Measurements from ENCODE around the gene GPR37. TPM values are rescaled to one million over a fixed set of nuclear protein-coding genes. Genes with fewer than 3 reads are reported as not detected.

Gene GPR37
- total and polyA plus RNA-seq, 10 of the 15 experiments (the other 5 are each of a cell fraction or from before 2014, with no cell fraction given), result 0.02 TPM; not detected in 9

GRCh38 chr7:124724507-124725192 is 40.9 kb downstream of the GPR37 start:
- no peak overlapping the region for H2AFZ ChIP-seq (ENCODE audit: control insufficient read depth, low read depth, low read length)
- H3K36me3 ChIP-seq (ENCODE audit: control insufficient read depth in 2 of 2, insufficient read depth in 2 of 2, low read length in 1 of 2), result no peaks in the 10 kb centered on the region
- no TSS peak for BruUV-seq (replicated peaks)
- intact Hi-C loops (cut with micrococcal nuclease; ENCODE audit: unreplicated experiment) (no loop called here), in situ Hi-C loops (cut with MboI) (no loop called here)
- DNase-seq (ENCODE audit: low read depth, low spot score) (no peak), ATAC-seq (no peak), FAIRE-seq (no peak)
- no peak overlapping the region for H3K4me2 ChIP-seq (ENCODE audit: control insufficient read depth, insufficient read depth)
- POLR2A ChIA-PET, result no interaction called here
- H3K4me1 ChIP-seq (ENCODE audit: control insufficient read depth, insufficient read depth, low read length), result no peaks in the 10 kb centered on the region
- H3K4me3 ChIP-seq, result no peak overlapping the region
- no peak for TF ChIP-seq CBX3 (IDR thresholded peaks at IDR 0.05; ENCODE audit: borderline replicate concordance, low read depth)
- TF ChIP-seq YBX1 (IDR thresholded peaks at IDR 0.05), result no peak
- TF ChIP-seq SP1 (IDR thresholded peaks at IDR 0.05; ENCODE audit: low read depth, low read length), result no peak
- RAD21 ChIA-PET (ENCODE audit: unreplicated experiment), result no interaction called here
- CTCF ChIA-PET, result no interaction called here
- H3K27ac ChIP-seq (ENCODE audit: control insufficient read depth, insufficient read depth), result no peak overlapping the region
- H4K20me1 ChIP-seq (ENCODE audit: control insufficient read depth, insufficient read depth), result no peaks in the 10 kb centered on the region
- H3K9ac ChIP-seq (ENCODE audit: control insufficient read depth, insufficient read depth, low read length), result no peak overlapping the region
- H3K79me2 ChIP-seq (ENCODE audit: control insufficient read depth, insufficient read depth, low read length), result no peaks in the 10 kb centered on the region
- no peaks in the 10 kb centered on the region for H3K9me3 ChIP-seq (replicated peaks; ENCODE audit: control insufficient read depth, insufficient read depth, low read length)
- H3K27me3 ChIP-seq (replicated peaks in 1 of 2; ENCODE audit: control insufficient read depth in 2 of 2, insufficient read depth in 2 of 2, low read length in 1 of 2), result no peaks in the 10 kb centered on the region
- SMC1A ChIA-PET (ENCODE audit: uncharacterized antibody, unreplicated experiment), result no interaction called here
- 40% methylated on average over 4 of the region's 4 CpGs for WGBS (ENCODE audit: insufficient coverage, insufficient replicate concordance, low lambda C conversion rate, missing lambda C conversion rate)

GRCh38 chr7:124724079-124724478 is 41.5 kb downstream of the GPR37 start:
- intact Hi-C loops (cut with micrococcal nuclease; ENCODE audit: unreplicated experiment), result no loop called here
- CTCF ChIA-PET, result no interaction called here
- H3K36me3 ChIP-seq (ENCODE audit: control insufficient read depth in 2 of 2, insufficient read depth in 2 of 2, low read length in 1 of 2), result no peaks in the 10 kb centered on the region

More at GRCh38 chr7:124724079-124724478, 41.5 kb downstream of the GPR37 start:
- ChIA-PET SMC1A (ENCODE audit: uncharacterized antibody, unreplicated experiment) (no interaction called here), POLR2A (no interaction called here), RAD21 (ENCODE audit: unreplicated experiment) (no interaction called here)
- TF ChIP-seq BMI1 (IDR thresholded peaks at IDR 0.05; ENCODE audit: borderline replicate concordance) (no peak), USF1 (IDR thresholded peaks at IDR 0.05; ENCODE audit: borderline replicate concordance, extremely low read length, insufficient read depth, low read depth, low read length) (no peak)
- ATAC-seq, result no peak
- no peak overlapping the region for H3K9ac ChIP-seq (ENCODE audit: control insufficient read depth, insufficient read depth, low read length)
- no peaks in the 10 kb centered on the region for H3K9me3 ChIP-seq (replicated peaks; ENCODE audit: control insufficient read depth, insufficient read depth, low read length)
- in situ Hi-C loops (cut with MboI), result no loop called here
- no peak for FAIRE-seq
- no TSS peak for BruUV-seq (replicated peaks)
- no peaks in the 10 kb centered on the region for H3K27me3 ChIP-seq (replicated peaks in 1 of 2; ENCODE audit: control insufficient read depth in 2 of 2, insufficient read depth in 2 of 2, low read length in 1 of 2)
- no peaks in the 10 kb centered on the region for H4K20me1 ChIP-seq (ENCODE audit: control insufficient read depth, insufficient read depth)
- WGBS (ENCODE audit: insufficient coverage, insufficient replicate concordance, low lambda C conversion rate, missing lambda C conversion rate), result 34% methylated on average over 5 of the region's 5 CpGs
- H2AFZ ChIP-seq (ENCODE audit: control insufficient read depth, low read depth, low read length), result no peak overlapping the region
- no peak for DNase-seq (ENCODE audit: low read depth, low spot score)
- H3K4me1 ChIP-seq (ENCODE audit: control insufficient read depth, insufficient read depth, low read length), result no peaks in the 10 kb centered on the region
- H3K4me3 ChIP-seq, result no peak overlapping the region
- no peaks in the 10 kb centered on the region for H3K79me2 ChIP-seq (ENCODE audit: control insufficient read depth, insufficient read depth, low read length)
- no peak overlapping the region for H3K4me2 ChIP-seq (ENCODE audit: control insufficient read depth, insufficient read depth)
- H3K27ac ChIP-seq (ENCODE audit: control insufficient read depth, insufficient read depth), result no peak overlapping the region

All from GM12878 (cell line).